Measurements from ENCODE around the gene FBXL17. TPM values are rescaled to one million over a fixed set of nuclear protein-coding genes. Genes with fewer than 3 reads are reported as not detected.

The FBXL17 gene
- polyA plus RNA-seq, 6 donors from 2014 or later = 7.6 to 13.6 (median 8.8) TPM

GRCh38 chr5:108249095-108249784, 132.7 kb downstream of the FBXL17 start:
- H3K9me3 Mint-ChIP-seq = no peaks in the 10 kb centered on the region
- peak overlapping the region in 1 of 6 donors; percentile 72 for H3K27ac Mint-ChIP-seq
- no peak for DNase-seq
- no peaks in the 10 kb centered on the region for H3K27me3 Mint-ChIP-seq
- H3K4me3 Mint-ChIP-seq = no peak overlapping the region
- H3K36me3 Mint-ChIP-seq = no peaks in the 10 kb centered on the region
- ATAC-seq (ENCODE audit: low read depth in 2 of 2) = no peak
- peaks cover 0 to 2% (median 0%) of the 10 kb centered on the region in 3 donors for H3K4me1 Mint-ChIP-seq

DNA sequence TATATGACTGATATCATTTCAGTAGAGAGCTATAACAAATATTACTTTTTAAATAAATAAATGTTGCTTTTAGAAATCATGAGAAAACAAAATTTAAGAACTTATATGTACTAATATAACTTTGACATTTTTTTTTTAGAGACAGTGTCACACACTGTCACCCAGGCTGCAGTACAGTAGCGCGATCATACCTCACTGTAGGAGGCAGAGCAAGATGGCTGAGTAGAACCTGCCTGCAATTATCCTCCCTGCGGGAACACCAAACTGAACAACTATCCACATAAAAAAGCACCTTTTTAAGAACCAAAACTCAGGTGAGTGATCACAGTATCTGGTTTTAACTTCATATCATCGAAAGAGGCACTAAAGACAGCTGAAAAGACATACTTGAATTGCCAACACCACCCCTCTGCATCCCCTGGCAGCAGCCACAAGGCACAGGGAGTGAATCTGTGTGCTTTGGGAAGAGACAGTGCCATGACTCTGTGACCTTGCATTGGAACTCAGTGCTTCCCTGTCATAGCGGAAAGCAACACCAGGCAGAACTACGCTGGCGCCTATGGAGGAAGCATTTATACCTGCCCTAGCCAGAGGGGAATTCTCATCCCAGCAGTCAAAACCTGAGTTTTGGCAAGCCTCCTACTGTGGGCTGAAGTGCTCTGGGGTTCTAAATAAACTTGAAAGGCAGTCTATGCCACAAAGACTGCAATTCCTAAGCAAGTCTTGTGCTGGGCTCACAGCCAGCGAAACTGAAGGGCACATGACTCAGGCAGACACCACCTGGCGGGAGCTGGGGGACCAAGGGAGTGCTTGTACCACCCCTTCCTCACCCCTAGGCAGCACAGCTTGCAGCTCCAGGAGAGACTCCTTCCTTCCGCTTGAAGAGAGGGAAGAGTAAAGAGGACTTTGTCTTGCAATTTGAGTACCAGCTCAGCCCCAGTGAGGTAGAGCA, 142.7 kb downstream of the FBXL17 start:
- Mint-ChIP-seq H3K27me3 (no peaks in the 10 kb centered on the region), H3K4me1 (peaks cover 0 to 9% (median 6%) of the 10 kb centered on the region in 3 donors), H3K4me3 (no peak overlapping the region), H3K27ac (no peak overlapping the region), H3K36me3 (peaks cover 13 to 22% of the 10 kb centered on the region in 2 donors), H3K9me3 (peaks cover 0 to 11% (median 0%) of the 10 kb centered on the region in 7 donors)
- DNase-seq (no peak), ATAC-seq (ENCODE audit: low read depth in 2 of 2) (no peak)

DNA sequence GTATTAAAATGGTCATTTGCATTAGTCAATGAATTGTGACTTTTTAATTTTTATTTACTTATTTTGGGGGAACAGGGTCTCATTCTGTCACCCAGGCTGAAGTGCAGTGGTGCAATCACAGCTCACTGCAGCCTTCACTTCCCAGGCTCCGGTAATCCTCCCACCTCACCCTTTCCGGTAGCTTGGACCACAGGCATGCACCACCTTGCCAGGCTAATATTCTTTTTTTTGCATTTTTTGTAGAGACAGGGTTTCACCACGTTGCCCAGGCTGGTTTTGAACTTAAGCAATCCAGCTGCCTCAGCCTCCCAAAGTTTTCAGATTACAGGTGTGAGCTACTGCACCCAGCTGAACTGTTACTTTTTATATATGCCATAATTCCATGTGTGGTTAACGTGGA, 143.4 kb downstream of the FBXL17 start:
- no peak for DNase-seq
- peak overlapping the region in 1 of 6 donors; percentile 27 for H3K27ac Mint-ChIP-seq
- no peaks in the 10 kb centered on the region for H3K27me3 Mint-ChIP-seq
- H3K4me3 Mint-ChIP-seq = no peak overlapping the region
- no peak for ATAC-seq (ENCODE audit: low read depth in 2 of 2)
- H3K9me3 Mint-ChIP-seq = peaks cover 0 to 11% (median 0%) of the 10 kb centered on the region in 7 donors
- peaks cover 13 to 24% of the 10 kb centered on the region in 2 donors for H3K36me3 Mint-ChIP-seq
- peaks cover 0 to 4% (median 4%) of the 10 kb centered on the region in 3 donors for H3K4me1 Mint-ChIP-seq

- Mint-ChIP-seq H3K27me3 (no peaks in the 10 kb centered on the region), H3K36me3 (peaks cover 15 to 45% of the 10 kb centered on the region in 2 donors), H3K4me3 (no peak overlapping the region), H3K27ac (peak overlapping the region in 1 of 6 donors; percentile 65), H3K9me3 (peaks cover 0 to 5% (median 0%) of the 10 kb centered on the region in 7 donors), H3K4me1 (peaks cover 3 to 13% (median 9%) of the 10 kb centered on the region in 3 donors)
- ATAC-seq (ENCODE audit: low read depth in 2 of 2) (no peak), DNase-seq (no peak)
Measured at GRCh38 chr5:108233617-108234155, 148.2 kb downstream of the FBXL17 start.

GRCh38 chr5:108232805-108233204, 149.1 kb downstream of the FBXL17 start:
- peaks cover 0 to 5% (median 0%) of the 10 kb centered on the region in 7 donors for H3K9me3 Mint-ChIP-seq
- no peak overlapping the region for H3K27ac Mint-ChIP-seq
- ATAC-seq (ENCODE audit: low read depth in 2 of 2) = no peak
- H3K4me3 Mint-ChIP-seq = no peak overlapping the region
- no peak for DNase-seq
- H3K36me3 Mint-ChIP-seq = peaks cover 17 to 48% of the 10 kb centered on the region in 2 donors
- peaks cover 3 to 13% (median 9%) of the 10 kb centered on the region in 3 donors for H3K4me1 Mint-ChIP-seq
- H3K27me3 Mint-ChIP-seq = no peaks in the 10 kb centered on the region

DNA sequence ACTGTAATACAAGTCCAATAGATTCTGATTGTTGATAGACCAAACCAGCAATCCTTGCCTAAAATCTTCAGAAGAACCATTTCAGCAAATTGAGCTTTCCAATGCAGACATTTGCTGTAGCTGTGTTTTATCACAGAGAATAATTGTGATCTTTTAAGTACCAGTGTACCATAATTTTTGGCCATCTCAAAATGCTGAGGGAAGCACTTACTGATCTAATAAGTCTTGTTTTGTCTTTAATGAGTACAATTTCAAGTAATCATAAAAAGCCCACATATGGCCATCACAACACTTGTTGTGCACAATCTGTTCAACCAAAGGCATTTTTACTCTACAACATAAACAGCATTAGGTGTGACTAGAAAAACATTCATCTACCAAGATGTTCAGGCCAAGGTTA, 159.9 kb downstream of the FBXL17 start:
- Mint-ChIP-seq H3K27me3 (no peaks in the 10 kb centered on the region), H3K9me3 (peaks cover 2 to 22% (median 9%) of the 10 kb centered on the region in 7 donors), H3K4me3 (no peak overlapping the region), H3K4me1 (peaks cover 0 to 4% (median 0%) of the 10 kb centered on the region in 3 donors), H3K36me3 (peaks cover 49 to 50% of the 10 kb centered on the region in 2 donors), H3K27ac (no peak overlapping the region)
- DNase-seq (no peak), ATAC-seq (ENCODE audit: low read depth in 2 of 2) (no peak)

- Mint-ChIP-seq H3K9me3 (peaks cover 5 to 30% (median 13%) of the 10 kb centered on the region in 7 donors), H3K4me3 (no peak overlapping the region), H3K27ac (no peak overlapping the region), H3K4me1 (peaks cover 0 to 2% (median 0%) of the 10 kb centered on the region in 3 donors), H3K36me3 (peaks cover 47 to 50% of the 10 kb centered on the region in 2 donors), H3K27me3 (no peaks in the 10 kb centered on the region)
- ATAC-seq (ENCODE audit: low read depth in 2 of 2) (no peak), DNase-seq (no peak)
Measured at GRCh38 chr5:108220834-108221233, 161.1 kb downstream of the FBXL17 start.

DNA sequence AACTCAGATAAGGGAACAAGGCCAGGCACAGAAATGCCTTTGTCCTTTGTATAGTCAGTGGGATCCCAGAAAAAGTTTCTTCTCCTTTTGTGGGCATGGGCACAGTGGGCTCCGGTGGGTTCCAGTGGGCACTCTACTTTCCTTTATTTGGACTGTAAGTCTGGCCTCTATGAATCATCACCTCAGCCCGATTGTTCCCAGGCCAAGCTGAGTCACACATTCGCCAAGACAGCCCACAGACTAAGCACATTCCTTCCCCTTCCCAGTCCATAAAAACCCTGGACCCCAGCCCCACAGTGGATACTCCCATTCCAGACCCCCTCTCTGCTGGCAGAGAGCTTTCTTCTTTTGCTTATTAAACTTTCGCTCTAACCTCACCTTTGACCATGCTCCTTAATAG, 165.0 kb downstream of the FBXL17 start:
- H3K36me3 Mint-ChIP-seq = peaks cover 42 to 49% of the 10 kb centered on the region in 2 donors
- H3K4me1 Mint-ChIP-seq = no peaks in the 10 kb centered on the region

DNA sequence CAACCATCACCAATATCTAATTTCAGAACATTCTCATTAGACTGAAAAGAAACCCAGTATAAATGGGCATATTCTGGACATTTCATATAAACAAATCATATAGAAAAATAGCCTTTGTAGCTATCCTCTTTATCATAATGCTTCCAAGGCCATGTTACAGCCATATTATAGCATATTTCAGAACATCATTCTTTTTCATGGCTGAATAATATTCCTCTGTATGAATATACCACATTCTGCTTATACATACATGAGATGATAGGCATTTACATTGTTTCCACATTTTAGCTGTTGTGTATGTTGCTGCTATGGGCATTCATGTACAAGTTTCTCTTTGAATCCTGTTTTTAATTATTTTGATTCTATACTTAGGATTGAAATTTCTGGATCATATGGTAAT, 167.0 kb downstream of the FBXL17 start:
- Mint-ChIP-seq H3K27me3 (no peaks in the 10 kb centered on the region), H3K4me3 (no peak overlapping the region), H3K27ac (no peak overlapping the region), H3K4me1 (no peaks in the 10 kb centered on the region), H3K36me3 (peaks cover 35 to 36% of the 10 kb centered on the region in 2 donors), H3K9me3 (peaks cover 0 to 33% (median 18%) of the 10 kb centered on the region in 7 donors)
- ATAC-seq (ENCODE audit: low read depth in 2 of 2) (no peak), DNase-seq (no peak)

More for the DNA sequence above, 165.0 kb downstream of the FBXL17 start:
- no peak for ATAC-seq (ENCODE audit: low read depth in 2 of 2)
- Mint-ChIP-seq H3K9me3 (peaks cover 4 to 38% (median 18%) of the 10 kb centered on the region in 7 donors), H3K4me3 (no peak overlapping the region), H3K27ac (no peak overlapping the region), H3K27me3 (no peaks in the 10 kb centered on the region)
- DNase-seq = no peak

DNA sequence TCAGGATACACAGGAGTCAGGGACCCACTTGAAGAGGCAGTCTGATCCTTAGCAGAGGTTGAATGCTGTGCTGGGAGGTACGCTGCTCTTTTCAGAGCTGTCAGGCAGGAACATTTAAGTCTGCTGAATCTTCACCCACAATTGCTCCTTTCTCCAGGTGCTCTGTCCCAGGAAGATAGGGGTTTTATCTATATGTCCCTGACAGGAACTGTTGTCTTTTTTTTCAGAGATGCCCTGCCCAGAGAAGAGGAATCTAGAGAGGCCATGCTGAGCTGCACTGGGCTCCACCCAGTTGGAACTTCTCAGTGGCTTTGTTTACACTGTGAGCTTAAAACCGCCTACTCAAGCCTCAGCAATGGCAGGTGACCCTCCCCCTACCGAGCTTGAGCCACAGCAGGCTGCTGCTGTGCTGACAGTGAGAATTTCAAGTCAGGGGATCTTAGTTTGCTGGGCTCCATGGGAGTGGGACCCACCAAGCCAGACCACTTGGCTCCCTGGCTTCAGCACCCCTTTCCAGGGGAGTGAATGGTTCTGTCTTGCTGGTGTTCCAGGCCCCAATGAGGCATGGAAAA, 169.0 kb downstream of the FBXL17 start:
- peak overlapping the region in 2 of 6 donors; percentile 58 to 66 for H3K27ac Mint-ChIP-seq
- no peak for DNase-seq
- H3K36me3 Mint-ChIP-seq = peaks cover 21 to 23% of the 10 kb centered on the region in 2 donors
- H3K4me1 Mint-ChIP-seq = peaks cover 0 to 7% (median 0%) of the 10 kb centered on the region in 3 donors
- ATAC-seq (ENCODE audit: low read depth in 2 of 2) = no peak
- H3K9me3 Mint-ChIP-seq = peaks cover 0 to 24% (median 17%) of the 10 kb centered on the region in 7 donors
- H3K4me3 Mint-ChIP-seq = no peak overlapping the region
- H3K27me3 Mint-ChIP-seq = no peaks in the 10 kb centered on the region

DNA sequence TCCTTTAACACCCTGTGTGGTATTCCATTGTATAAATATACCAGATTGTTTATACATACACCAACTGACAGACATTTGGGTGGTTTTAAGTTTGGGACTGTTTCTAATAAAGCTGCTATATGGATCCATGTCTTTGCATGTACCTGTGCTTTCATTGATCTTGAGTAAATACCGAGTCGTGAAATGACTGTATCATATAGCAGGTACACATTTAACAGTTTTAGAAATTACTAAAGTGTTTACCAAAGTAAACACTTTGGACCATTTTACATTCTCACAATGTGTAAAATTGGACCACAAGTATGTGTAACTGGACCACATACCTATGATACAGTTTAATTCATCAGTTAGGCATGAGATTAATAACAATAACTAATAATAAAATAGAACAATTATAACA, 175.2 kb downstream of the FBXL17 start:
- Mint-ChIP-seq H3K36me3 (no peaks in the 10 kb centered on the region), H3K4me1 (peaks cover 0 to 7% (median 0%) of the 10 kb centered on the region in 3 donors), H3K27me3 (no peaks in the 10 kb centered on the region), H3K27ac (no peak overlapping the region), H3K9me3 (peaks cover 0 to 5% (median 0%) of the 10 kb centered on the region in 7 donors), H3K4me3 (no peak overlapping the region)
- ATAC-seq (ENCODE audit: low read depth in 2 of 2) = no peak
- DNase-seq = no peak

DNA sequence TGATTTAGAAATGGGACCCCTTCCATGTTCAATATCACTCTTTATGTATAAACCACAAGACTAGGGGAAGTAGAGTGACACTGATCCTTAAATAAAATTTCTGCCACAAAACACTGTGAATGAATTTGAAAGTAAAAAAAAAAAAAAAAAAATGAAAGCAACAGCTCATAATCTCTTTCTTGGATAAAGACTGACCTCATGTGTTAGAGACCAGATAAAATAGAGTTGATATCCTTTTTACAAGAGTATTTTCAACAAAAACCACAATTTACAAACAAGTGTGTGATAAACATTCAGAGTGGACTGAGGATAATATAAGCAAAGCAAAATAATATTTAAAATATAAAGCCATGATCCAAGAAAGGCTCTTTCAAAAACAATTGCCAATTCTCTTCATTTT, 180.2 kb downstream of the FBXL17 start:
- no peaks in the 10 kb centered on the region for H3K9me3 Mint-ChIP-seq
- H3K4me3 Mint-ChIP-seq = no peak overlapping the region
- no peaks in the 10 kb centered on the region for H3K36me3 Mint-ChIP-seq

DNA sequence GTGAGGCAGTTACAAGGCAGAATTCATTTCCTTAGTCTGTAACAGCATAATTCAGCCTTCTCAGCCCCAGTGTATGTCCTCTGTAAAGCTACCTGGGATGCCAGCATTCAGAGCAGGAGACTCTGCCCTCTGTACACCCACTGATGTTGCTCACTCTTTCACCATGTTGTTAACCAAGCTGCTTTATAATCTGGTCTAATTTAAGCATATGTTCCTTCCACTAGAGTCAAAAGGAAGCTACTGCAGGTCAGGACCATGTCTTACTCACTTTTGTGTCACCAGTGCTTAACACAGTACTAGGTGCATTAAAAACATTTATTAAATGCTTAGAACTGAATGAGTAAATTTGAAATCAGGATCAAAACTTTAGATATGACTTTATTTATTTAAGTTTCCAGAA, 185.6 kb downstream of the FBXL17 start:
- Mint-ChIP-seq H3K27ac (no peak overlapping the region), H3K9me3 (no peaks in the 10 kb centered on the region), H3K4me1 (peaks cover 0 to 3% (median 0%) of the 10 kb centered on the region in 3 donors), H3K4me3 (no peak overlapping the region), H3K36me3 (peaks cover 0 to 13% of the 10 kb centered on the region in 2 donors), H3K27me3 (no peaks in the 10 kb centered on the region)
- ATAC-seq (ENCODE audit: low read depth in 2 of 2) (no peak), DNase-seq (no peak)

More for the DNA sequence above, 180.2 kb downstream of the FBXL17 start:
- no peak for DNase-seq
- Mint-ChIP-seq H3K4me1 (no peaks in the 10 kb centered on the region), H3K27me3 (no peaks in the 10 kb centered on the region), H3K27ac (no peak overlapping the region)
- ATAC-seq (ENCODE audit: low read depth in 2 of 2) = no peak

All from naive B cell (primary cell).